ENCODE data around the gene FHIT.

FHIT gene

DNA sequence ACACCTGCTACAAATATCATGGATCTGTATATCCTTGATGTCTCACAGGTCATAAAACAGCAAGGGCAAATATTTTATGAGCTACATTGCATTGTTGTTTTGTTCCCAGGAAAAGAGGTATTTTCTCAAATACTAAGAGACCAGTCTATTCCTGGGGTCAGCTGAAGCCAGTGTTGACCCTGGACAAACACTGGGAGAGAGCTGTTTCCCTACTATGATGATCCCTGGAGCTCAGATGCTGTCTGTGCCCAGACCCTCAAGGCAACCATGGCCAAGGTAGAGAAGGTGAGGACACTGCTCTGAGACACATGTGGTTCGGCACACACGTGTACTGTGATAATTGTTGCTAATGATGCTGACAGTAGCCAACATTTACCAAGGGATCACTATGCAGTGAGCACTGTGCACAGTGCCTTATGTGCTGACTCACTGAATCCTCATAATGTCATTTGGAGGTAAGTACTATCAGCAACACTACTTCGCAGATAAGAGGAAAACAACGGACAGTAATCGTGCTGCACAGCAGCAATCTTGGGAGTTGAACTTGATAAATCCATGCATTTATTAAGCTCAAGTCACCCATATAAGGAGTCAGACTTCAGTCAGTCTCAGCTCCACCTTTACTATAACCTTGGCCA is 943.6 kb downstream of the FHIT start:
- DNase-seq: peak; percentile 62

DNA sequence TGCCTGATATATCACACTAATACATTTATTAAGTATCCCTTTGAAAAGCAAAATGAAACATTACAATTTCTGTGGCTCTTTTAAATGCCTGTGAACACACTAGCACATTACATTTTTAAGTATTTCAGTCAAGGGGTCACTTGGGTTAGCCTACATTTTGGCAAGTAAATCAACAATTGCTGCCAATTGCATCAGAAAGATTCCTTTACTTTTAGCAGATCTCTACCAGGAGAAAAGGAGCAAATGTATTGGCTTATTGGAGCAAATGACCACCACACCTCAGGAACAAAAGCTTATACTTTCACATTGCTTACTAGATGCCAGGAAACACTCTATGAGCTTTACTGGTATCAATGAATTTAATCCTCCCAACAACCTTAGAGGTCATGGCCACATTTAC is 947.1 kb downstream of the FHIT start:
- DNase-seq: no peak

DNA sequence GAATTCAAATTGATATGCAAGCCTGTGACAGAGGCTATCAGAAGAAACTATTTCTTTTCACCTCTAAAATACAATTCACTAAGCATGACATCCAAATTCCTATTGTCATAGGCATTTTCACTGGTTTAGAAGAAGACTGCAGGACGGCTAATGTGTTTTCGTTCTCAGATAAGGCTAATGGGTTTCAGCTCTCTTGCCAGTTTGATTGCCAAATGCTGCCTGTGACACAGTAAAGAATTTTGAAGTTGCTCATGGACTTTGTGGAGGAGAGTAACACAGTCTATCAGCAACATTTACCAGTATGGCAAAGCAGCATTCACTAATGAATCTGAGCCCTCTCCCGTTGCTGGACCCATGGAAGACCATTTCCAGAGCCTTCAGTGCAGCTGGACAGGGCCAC is 948.1 kb downstream of the FHIT start:
- DNase-seq: no peak

DNA sequence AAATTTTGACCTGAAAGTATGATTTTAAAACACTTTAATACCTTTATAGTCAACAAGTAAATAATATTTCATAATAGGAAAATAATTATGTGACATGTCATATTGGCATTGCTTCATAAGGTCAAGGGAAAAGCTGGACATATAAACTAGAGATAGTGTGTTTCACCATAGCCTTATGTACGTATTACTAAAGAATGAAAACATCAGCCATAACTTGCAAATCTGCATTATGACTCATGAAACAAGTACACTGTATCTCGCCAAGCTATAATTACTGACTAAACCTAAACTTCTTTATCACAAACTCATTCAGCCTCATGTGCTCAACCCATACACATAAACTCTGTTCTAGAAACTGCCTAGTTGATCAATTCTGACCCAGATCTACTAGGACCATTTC is 950.1 kb downstream of the FHIT start:
- DNase-seq: no peak

DNA sequence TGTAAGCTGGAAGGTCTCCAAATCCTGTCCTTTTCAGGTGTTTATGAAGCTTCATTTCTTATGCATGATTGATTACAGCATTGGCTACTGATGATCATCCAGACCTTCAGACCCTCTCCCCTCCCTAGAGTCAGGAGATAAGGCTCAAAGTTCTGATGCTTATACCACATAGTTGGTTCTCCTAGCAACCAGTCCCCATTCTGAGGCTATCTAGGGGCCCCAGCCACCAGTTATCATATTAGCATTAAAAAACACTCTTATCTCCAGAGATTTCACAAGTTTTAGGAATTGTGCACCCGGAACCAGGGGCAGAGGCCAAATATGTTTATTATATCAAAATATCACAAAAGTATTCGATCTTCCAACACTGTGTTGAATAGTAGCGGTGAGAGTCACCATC is 953.1 kb downstream of the FHIT start:
- DNase-seq: no peak

DNA sequence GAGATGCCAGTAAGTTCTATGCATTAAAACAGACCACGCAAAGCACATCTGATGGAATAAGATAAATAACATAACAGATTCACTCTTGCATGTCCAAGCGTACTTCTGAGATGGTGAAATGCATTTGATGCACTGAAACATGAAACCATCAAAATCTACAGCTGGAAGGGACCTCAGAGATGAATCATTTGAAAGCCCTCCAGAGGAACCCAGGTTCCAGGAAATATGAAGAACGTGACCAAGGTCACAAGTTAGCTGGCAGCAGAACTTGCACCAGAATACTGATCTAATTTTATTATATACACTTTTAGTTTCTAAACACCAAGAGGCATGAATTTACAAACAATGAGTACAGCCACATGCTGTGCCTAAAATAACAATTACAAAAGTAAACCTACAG is 957.1 kb downstream of the FHIT start:
- DNase-seq: peak; percentile 61

DNA sequence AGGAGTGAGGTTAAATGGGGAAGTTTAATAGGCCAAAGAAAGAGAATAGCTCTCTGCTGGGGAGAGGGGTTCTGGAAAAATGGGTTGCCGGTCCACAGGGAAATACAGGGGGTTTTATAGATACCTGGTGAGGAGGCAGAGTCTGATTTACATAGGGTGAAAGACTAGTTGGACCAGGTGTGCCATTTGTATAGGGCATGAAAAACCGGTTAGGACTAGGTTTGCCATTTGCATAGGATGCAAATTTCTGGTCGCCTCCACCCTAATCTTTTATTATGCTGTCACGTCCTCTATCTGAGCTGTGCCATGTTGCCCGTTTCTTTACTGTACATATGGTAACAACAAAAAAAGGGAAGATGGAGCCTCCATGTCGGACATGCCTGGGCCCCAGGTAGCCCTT is 960.1 kb downstream of the FHIT start:
- DNase-seq: no peak

DNA sequence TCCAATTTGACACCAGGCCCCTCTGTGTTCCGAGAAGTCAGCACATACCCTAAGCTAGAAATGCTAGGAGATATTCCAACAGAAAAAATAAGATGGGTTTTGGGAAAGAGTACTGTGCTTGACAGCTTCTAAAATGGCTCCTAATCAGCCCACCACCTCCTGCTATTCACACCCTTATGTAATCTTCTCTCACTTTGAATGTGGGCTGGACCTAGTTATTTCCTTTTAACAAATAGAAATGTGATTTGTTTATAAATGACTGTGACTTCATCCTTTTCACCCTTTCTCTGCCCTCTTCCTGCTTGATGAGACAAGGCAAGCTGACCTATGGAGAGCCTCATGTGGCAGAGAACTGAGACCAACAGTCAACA is 961.1 kb downstream of the FHIT start:
- no peak for DNase-seq

DNA sequence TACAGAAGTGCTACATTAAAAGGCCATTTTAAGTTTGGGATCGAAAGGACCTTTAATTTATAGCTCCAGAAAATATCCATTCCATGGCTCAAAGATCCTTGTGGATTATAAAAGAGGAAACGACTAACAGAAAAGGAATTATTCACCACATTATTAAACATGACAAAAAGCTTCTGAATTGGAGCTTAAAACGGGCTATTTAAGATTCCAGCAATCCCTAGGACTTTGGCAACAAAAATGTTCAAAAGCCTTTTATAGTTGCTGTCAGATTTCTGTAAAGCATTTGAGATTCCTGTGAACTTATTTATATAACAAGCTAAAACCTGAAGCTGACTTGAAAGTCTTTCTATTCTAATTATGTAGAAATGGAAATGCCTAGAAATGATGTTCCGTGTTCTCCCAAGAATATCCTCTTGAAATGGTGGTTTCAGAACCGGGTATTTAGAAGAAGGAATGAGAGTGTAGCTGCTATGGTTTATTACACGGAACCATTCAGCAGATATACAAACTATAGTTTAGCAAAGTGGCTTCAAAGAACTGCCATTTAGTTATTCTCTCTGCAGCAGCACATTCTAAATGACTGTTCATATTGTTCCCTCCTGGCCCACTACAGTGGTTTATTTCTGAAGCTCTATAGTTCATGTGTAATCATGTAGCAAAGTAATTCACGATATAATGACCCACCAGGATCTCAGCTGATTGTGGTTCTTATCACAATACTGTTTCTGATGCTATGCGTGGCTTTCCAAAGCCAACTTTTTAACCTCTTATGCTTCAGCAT is 961.7 kb downstream of the FHIT start:
- DNase-seq: no peak

DNA sequence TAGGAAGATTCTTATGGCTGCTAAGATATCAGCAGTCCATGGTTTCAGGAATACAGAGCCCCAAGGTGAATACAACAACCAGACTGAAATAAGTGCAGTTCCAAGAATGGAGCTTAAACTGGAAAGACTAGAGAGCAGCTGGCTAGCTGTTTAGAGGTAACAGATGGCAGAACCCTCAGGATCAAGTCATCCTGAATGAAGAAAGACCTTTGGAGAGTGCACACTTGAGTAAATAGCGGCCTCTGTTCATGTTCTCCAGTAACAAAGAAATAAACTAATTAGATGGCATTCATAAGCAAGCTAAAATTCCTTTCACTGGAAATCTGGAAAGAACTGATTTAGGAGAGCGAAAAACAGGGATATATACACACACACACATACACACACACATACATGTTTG is 968.4 kb downstream of the FHIT start:
- DNase-seq: peak; percentile 4

DNA sequence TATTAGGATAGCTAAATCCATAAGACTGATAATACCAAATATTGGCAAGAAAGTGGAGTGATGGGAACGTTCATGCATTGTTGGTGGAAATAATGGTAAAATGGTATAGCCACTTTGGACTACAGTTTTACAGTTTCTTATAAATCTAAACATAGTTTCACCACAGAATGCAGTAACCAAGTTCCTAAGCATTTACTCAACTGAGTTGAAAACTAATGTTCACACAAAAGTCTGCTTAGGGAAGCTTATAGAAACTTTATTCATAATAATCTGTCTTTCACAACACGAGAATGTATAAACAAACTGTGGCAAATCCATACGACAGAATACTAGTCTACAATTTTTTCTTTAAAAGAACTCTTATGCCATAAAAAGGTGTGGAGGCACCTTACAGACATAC is 969.3 kb downstream of the FHIT start:
- DNase-seq: no peak

DNA sequence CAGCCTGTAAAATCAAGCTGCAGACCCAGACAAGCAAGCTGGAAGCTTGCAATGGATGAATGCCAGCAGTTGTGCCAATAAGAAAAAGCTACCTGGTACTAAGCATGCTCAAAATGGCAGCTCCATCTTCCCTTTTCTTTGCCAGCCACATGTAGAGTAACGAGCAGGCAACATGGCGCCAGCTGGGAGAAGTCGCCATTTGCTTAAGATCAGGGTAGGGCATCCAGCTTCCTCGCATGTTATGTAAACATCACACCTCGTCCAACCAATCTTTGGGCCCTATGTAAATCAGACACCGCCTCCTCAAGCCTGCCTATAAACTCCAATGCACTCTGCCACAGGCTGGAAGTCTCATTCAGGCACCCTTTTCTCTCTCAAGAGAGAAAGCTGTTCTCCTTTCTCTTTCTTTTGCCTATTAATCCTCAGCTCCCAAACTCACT is 973.9 kb downstream of the FHIT start:
- no peak for DNase-seq

DNA sequence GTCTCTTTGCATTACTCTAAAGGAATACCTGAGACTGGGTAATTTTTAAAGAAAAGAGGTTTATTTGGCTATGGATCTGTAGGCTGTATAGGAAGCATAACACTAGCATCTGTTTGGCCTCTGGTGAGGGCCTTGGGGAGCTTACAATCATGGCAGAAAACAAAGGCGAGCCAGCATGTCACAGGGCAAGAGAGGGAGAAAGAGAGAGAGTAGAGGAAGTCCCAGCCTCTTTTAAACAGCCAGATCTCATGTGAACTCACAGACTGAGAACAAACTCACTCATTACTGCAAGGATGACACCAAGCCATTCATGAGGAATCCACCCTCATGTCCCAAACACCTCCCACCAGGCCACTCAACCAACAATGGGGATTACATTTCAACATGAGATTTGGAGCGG is 974.6 kb downstream of the FHIT start:
- no peak for DNase-seq

DNA sequence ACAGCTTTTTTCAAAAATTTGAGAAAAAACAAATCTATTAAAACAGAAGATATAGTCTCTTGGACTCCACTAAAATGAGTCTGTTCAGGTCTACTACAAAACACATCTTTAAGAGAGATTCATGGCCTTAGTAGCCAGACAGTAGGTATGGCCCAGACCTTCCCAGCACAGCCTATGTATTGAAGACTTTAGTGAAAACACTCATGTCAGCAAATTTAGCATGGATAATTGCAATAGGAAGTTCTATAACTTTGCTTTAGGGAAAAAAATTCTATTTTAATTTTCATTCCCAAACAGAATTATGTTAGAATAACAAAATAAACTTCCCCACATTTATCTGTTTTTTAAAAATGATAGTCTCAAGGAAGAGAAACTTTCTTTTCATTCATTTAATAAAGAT is 976.6 kb downstream of the FHIT start:
- no peak for DNase-seq

DNA sequence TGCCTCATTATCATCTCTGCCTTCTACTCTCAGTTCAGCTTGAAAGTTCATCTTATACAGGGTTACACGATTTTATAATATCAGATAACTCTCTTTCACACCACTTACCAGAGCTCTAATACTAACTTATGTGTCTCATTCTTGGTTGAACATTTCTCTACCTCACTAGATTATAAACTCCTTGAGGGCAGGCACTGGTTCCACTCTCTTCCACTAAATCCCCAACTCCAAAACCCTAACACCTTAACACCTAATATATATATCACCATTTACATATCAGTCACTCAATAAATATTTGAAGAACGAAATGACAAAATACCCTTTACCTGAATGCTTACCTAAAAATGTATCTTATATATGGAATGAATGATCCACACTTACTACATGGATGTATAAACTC is 977.2 kb downstream of the FHIT start:
- no peak for DNase-seq

DNA sequence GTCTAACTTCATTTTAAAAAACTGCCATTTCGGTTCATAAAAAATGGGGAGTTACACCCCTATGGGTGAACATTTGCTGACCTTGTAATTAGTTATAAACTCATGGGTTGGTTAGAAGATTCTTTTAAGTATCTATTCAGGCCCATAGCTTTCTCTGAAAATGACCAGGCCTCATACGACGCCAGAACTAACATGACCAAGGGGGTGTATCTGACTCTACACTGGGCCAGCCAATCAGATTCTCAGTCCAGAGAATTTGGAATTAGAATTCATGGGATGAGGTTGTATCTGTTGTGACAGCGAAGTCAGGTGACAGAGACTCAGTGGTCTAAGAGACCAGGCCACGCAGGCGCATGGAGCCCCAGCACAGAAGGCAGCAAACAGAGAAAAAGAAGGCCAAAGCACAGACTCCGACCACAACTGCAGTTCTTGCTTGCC is 981.4 kb downstream of the FHIT start:
- DNase-seq: no peak

DNA sequence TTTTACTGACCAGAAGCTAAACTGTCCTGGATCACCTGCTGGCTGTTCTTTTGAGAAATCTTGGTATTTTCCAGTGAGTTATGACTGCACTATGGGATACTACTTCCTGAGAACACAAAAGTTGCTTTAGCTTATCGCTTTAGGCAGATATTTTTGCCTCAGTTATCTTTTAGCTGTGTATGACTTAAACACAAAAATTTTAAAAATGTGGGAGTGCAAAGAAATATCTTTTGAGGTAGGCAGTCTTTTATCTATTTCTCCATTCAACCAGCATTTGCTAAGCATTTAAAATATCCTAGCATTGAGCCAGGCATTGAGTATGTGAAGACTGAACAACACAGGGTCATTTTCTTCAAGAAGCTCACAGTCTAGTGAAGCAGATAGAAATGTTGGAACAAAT is 981.9 kb downstream of the FHIT start:
- DNase-seq: no peak

DNA sequence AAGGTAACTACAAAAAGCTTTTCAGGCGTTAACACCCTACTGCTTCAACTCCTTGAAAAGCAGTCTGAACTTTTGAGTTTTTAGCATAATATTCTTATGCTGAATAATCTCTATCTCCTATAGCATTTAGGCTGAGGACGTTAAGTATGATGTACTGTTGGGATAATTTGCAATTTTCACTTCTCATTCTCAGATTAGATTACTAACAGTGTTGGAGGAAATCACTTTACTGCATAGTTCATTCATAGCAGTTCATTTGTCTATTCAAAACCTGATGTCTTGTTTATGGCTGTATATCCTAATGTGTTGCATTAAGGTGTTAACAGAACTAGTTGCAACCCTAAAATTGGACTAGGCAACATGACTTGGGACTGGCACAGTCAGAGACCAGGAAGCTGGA is 983.1 kb downstream of the FHIT start:
- no peak for DNase-seq

DNA sequence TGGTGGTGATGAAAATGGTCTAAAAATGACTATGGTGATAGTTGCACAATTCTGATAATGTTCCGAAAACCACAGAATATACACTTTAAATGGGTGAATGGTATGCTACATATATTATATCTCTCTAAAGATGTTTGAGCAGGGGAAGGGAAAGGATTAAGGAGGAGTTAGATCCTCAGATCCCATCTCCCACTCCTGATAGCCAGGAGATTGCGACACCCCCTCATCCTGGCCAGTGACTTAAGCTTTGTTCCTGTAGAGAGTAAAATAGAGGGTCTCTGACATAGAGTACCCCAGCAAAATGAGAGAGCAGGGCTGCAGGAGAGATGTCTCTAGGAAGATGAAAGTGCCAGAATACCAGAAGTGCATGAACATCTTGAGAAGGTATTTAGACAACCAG is 984.8 kb downstream of the FHIT start:
- no peak for DNase-seq

DNA sequence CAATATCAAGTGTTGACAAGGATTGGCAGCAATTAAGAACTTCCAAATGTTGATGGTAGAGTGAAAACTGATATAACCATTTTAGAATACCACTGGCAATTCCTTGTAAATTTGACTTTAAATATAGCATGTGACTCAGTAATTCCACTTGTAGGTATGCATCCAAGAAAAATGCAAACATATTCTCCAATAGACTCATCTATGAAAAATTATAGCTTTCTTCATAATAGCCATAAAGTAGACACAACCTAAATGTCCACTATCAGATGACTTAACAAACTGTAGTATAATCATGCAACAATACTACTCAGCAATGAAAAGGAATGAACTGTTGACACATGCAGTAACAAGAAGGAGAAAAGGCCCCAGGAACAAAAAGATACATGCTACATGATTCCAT is 988.1 kb downstream of the FHIT start:
- no peak for DNase-seq

DNA sequence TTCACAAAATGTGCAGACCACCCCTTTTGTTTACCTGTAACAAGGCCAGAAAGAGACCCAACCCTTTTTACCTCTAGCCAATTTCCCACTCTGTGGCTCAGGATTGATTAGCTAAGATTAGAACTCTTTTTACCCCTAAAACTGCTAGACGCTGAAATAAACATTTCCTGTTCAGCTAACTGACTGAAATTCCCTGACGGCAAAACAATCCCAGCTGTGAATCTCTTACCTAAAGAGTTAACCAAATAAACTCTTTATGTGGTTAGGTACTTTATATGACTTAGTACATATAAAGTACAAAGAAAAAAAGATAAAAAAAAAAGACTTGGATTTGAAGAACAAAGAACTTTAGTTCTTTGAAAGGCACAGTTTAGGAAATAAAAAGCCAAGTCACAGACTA is 988.7 kb downstream of the FHIT start:
- DNase-seq: no peak

DNA sequence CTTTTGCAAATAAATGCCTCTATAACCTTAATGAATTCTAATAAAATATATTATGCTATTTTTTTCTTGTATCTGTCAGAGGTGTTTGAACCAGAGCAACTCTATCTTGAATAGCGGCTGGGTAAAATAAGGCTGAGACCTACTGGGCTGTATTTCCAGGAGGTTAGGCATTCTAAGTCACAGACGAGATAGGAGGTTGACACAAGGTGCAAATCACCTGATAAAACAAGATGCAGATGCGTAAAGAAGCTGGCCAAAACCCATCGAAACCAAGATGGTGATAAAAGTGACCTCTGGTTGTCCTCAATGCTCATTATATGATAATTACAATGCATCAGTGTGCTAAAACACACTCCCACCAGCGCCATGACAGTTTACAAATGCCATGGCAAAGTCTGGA is 990.7 kb downstream of the FHIT start:
- no peak for DNase-seq

DNA sequence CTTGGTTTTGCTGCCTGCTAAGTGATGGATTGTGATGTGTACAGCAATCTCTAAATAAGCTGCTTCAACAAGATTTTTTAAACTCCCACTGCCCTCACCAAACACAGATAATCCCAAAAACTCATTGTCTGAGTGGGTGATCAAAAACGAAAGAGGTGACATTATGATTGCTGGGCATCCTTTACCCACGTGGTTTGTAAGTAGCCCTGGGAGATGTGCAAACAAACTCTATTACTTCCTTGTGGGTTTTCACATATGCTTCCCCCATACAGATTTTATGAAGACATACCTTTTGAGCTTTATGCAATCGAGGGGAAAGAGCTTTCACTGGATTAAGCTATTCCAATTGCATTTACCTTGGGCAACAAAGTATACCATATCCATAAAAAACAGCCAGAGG is 1000.4 kb downstream of the FHIT start:
- peak; percentile 21 for DNase-seq

DNA sequence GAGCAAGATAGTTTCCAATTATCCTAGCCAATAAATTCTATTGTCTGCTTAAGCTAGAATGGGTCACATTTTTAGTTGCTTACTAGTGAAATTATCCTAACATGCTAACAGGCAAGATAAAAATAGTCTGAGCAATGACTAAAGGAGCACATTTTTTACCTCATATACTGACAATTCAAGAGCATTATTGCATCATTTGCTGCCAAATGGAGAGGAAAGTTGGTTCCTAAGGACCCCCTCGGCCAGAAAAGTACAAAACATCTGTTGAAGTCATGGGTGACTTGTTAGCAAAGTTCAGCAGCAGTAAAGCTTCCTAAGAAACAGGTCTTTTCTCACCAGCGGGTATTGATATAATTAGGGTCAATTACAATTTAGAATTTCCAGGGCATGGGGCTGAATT is 1001.0 kb downstream of the FHIT start:
- DNase-seq: no peak

DNA sequence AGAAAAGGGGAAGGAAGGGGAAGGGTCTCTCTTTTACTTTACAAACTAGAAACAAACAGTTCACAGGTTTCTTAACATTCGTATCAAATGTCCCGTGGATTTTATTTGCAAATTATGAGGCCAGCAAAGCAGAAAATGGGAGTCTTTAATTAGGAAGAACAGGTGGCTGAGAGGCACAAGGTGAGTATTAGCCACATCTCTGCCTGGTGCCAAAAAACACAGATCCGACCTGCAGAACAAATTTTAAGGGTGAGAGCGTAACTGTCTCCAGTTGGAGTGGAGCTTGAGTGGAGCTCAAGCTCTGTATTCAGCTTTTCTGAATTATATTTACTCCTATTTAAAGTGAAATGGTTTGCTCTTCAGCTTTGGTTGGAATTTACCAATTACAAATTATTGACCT is 1004.9 kb downstream of the FHIT start:
- no peak for DNase-seq

Measured in DMS53 (cell line).